ENCODE data around the gene TTC3. TPM values are rescaled to one million over a fixed set of nuclear protein-coding genes. Genes with fewer than 3 reads are reported as not detected.

The TTC3 gene
- total RNA-seq, 1 donor from 2014 or later = 286 TPM

DNA sequence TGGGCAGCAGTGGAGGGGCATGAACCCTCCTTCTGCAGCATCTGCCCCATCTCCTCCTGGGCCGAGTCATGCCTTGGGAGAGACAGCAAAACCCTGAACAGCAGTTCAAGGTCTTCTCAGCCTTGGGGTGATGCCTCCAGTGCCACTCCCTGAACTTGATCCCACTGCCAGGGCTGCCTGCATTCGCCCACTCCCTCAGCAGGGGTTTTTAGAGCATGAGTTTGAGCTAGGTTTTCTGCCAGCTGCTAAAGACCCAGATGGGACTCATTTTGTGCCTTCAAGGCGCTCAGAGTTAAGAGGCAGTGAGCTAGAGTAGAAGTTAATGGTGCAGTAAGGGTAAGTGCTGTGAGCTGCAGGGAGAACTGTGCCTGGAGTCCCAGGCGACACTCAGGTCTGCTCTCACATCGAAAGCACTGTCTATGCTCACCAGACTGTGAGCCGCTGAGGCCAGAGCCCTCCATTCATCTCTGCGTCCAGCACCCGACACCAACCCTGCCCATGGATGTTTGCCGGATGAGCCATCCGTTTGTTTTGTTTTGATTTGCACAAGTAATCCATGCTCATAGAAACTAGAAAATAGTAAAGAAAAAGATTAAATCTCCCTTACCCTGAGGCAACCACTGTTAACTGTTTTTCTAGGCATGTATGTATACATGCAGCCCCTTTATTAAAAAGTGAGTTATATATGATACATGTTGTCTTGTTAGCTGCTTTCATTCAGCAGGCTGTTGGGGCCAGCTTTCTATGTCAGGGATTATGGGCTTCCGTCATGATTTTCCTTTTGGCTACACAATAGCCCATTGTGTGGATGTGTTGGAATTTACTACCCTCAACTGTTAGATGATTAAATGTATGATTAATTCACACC, 126.2 kb downstream of the TTC3 start:
- H3K36me3 Mint-ChIP-seq = peaks cover 65% of the 10 kb centered on the region
- TF ChIP-seq, protein P1, sequence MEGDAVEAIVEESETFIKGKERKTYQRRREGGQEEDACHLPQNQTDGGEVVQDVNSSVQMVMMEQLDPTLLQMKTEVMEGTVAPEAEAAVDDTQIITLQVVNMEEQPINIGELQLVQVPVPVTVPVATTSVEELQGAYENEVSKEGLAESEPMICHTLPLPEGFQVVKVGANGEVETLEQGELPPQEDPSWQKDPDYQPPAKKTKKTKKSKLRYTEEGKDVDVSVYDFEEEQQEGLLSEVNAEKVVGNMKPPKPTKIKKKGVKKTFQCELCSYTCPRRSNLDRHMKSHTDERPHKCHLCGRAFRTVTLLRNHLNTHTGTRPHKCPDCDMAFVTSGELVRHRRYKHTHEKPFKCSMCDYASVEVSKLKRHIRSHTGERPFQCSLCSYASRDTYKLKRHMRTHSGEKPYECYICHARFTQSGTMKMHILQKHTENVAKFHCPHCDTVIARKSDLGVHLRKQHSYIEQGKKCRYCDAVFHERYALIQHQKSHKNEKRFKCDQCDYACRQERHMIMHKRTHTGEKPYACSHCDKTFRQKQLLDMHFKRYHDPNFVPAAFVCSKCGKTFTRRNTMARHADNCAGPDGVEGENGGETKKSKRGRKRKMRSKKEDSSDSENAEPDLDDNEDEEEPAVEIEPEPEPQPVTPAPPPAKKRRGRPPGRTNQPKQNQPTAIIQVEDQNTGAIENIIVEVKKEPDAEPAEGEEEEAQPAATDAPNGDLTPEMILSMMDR (IDR thresholded peaks at IDR 0.05; ENCODE audit: unreplicated experiment) = no peak
- no peak for DNase-seq (ENCODE audit: low spot score in 2 of 2, unreplicated experiment in 2 of 2)
- H3K27me3 Mint-ChIP-seq (ENCODE audit: low read depth) = no peaks in the 10 kb centered on the region
- H3K9me3 Mint-ChIP-seq = no peaks in the 10 kb centered on the region
- H3K4me3 Mint-ChIP-seq = no peak overlapping the region
- H3K4me1 Mint-ChIP-seq = no peaks in the 10 kb centered on the region
- no peak overlapping the region for H3K27ac Mint-ChIP-seq

DNA sequence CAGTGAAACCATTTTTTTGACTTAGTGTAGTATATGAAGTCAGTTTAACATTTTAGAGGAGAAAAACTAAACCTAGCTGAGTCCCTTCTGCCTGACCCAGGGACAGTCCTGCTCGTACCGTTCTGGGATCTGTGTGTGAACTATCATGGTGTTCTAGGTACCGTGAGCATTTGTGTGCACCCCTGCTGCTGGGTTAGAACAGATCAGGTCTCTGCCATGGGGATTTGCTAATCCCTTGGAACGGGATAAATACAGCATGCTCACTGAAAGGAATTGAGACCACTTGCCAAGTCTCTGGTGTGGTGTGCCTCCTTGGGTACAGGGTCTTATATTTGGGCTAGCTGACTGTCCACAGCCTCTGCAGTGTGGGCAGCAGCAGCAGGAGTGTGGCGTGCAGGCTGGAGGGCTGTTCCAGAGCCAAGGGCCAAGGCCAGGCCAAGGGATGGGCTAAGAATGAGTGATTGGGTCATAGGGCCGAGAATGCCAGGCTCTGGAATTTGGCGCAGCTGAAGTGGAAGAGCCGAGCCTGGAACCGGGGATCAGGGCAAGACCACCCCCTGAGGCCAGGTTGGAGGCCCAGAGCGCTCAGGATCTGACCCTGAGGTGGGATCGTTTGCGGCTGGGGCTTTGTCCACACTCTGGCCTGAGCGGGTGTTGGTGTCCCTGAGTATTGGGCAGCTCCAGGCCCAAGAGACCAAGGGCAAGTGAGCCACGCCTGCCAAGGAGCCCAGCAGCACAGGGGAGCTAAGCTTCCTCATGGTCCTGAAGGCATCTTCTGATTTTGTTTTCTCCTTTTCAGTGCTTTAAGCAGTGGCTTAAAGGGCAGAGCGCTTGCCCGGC, 127.8 kb downstream of the TTC3 start:
- no peak for DNase-seq (ENCODE audit: low spot score in 2 of 2, unreplicated experiment in 2 of 2)
- TF ChIP-seq, protein P1 (IDR thresholded peaks at IDR 0.05; ENCODE audit: unreplicated experiment) = no peak
- Mint-ChIP-seq H3K4me3 (no peak overlapping the region), H3K4me1 (no peaks in the 10 kb centered on the region), H3K36me3 (peaks cover 65% of the 10 kb centered on the region), H3K27ac (no peak overlapping the region), H3K9me3 (peaks cover under 1% of the 10 kb centered on the region), H3K27me3 (ENCODE audit: low read depth) (no peaks in the 10 kb centered on the region)

- DNase-seq (ENCODE audit: low spot score in 2 of 2, unreplicated experiment in 2 of 2) = no peak
- Mint-ChIP-seq H3K27ac (no peak overlapping the region), H3K27me3 (ENCODE audit: low read depth) (no peaks in the 10 kb centered on the region), H3K4me1 (no peaks in the 10 kb centered on the region), H3K9me3 (peaks cover 4% of the 10 kb centered on the region), H3K36me3 (peaks cover 65% of the 10 kb centered on the region), H3K4me3 (no peak overlapping the region)
- TF ChIP-seq, protein P1 (IDR thresholded peaks at IDR 0.05; ENCODE audit: unreplicated experiment) = no peak
Measured at GRCh38 chr21:37202221-37203110, 129.4 kb downstream of the TTC3 start.

GRCh38 chr21:37204580-37204979, 131.5 kb downstream of the TTC3 start:
- Mint-ChIP-seq H3K27me3 (ENCODE audit: low read depth) (no peaks in the 10 kb centered on the region), H3K4me3 (no peak overlapping the region), H3K27ac (no peak overlapping the region), H3K9me3 (peaks cover 6% of the 10 kb centered on the region), H3K4me1 (no peaks in the 10 kb centered on the region), H3K36me3 (peaks cover 50% of the 10 kb centered on the region)
- TF ChIP-seq, protein P1 (IDR thresholded peaks at IDR 0.05; ENCODE audit: unreplicated experiment) = no peak
- no peak for DNase-seq (ENCODE audit: low spot score in 2 of 2, unreplicated experiment in 2 of 2)

DNA sequence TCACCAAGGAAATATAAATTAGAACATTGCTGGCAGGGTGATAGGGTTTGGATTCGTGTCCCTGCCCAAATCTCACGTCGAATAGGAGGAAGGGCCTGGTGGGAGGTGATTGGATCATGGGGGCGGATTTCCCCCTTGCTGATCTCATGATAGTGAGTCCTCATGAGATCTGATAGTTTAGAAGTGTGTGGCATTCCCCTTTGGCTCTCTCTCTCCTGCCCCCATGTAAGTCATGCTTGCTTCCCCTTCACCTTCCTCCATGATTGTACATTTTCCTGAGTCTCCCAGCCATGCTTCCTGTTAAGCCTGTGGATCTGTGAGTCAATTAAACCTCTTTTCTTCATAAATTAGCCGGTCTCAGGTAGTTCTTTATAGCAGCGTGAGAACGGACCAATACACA, 133.4 kb downstream of the TTC3 start:
- TF ChIP-seq, protein P1 (IDR thresholded peaks at IDR 0.05; ENCODE audit: unreplicated experiment) = no peak
- H3K4me1 Mint-ChIP-seq = no peaks in the 10 kb centered on the region
- DNase-seq (ENCODE audit: low spot score in 2 of 2, unreplicated experiment in 2 of 2) = no peak
- peaks cover 16% of the 10 kb centered on the region for H3K9me3 Mint-ChIP-seq
- no peak overlapping the region for H3K27ac Mint-ChIP-seq
- peaks cover 38% of the 10 kb centered on the region for H3K36me3 Mint-ChIP-seq
- no peak overlapping the region for H3K4me3 Mint-ChIP-seq
- no peaks in the 10 kb centered on the region for H3K27me3 Mint-ChIP-seq (ENCODE audit: low read depth)

All from mesothelial cell of epicardium (in vitro differentiated cells).